ENCODE results near the gene PIGQ. TPM values are rescaled to one million over a fixed set of nuclear protein-coding genes. Genes with fewer than 3 reads are reported as not detected.

Gene PIGQ
- total RNA-seq, 1 experiment from 2014 or later, result 58.0 TPM

- Histone ChIP-seq H3K9me3 (ENCODE audit: control insufficient read depth, low read depth, low read length) (no peaks in the 10 kb centered on the region), H3K9ac (ENCODE audit: extremely low read depth, insufficient read length, low read length) (peak overlapping the region; percentile 78), H3K79me2 (ENCODE audit: insufficient read depth, low read length) (no peaks in the 10 kb centered on the region; the same call in 1 of the 2 replicates), H4K8ac (replicated peaks; ENCODE audit: insufficient read length, low read depth, low read length) (no peak overlapping the region), H4K91ac (ENCODE audit: insufficient read length, low read depth, low read length) (no peak overlapping the region), H2BK120ac (ENCODE audit: low read depth, low read length, poor library complexity, severe bottlenecking) (no peak overlapping the region), H4K5ac (ENCODE audit: insufficient read length, low read depth, low read length) (no peak overlapping the region), H3K4me2 (ENCODE audit: insufficient read depth, insufficient read length, low read length) (peak overlapping the region; percentile 55), H2AFZ (ENCODE audit: low read length) (no peak overlapping the region), H3K27ac (ENCODE audit: insufficient read length, low read depth, low read length) (peak overlapping the region; percentile 14), H4K20me1 (ENCODE audit: control insufficient read depth, insufficient read depth, insufficient read length) (no peaks in the 10 kb centered on the region), H3K4me1 (ENCODE audit: insufficient read depth, low read length) (no peaks in the 10 kb centered on the region), H3K79me1 (ENCODE audit: insufficient read depth, low read depth, low read length, poor library complexity, severe bottlenecking) (peaks cover 3% of the 10 kb centered on the region), H3K4ac (ENCODE audit: low read depth, low read length) (no peak overlapping the region), H3K23me2 (ENCODE audit: insufficient read length, low read depth, low read length, poor library complexity, severe bottlenecking) (peaks cover 5% of the 10 kb centered on the region), H2BK20ac (ENCODE audit: low read depth, low read length, poor library complexity, severe bottlenecking) (no peak overlapping the region), H3K14ac (ENCODE audit: insufficient read depth, low read length) (peak overlapping the region; percentile 99), H2AK5ac (ENCODE audit: insufficient read length, low read length) (no peak overlapping the region), H2BK12ac (ENCODE audit: insufficient read length, low read depth, low read length) (no peak overlapping the region), H3K27me3 (ENCODE audit: insufficient read depth, low read length) (peaks cover 7% of the 10 kb centered on the region; the same call in 1 of the 2 replicates), H3K23ac (ENCODE audit: insufficient read length, low read depth, low read length) (no peak overlapping the region), H2BK15ac (ENCODE audit: low read depth, low read length) (no peak overlapping the region), H3K56ac (ENCODE audit: insufficient read length, low read depth, low read length) (no peak overlapping the region), H2BK5ac (ENCODE audit: insufficient read length, low read length) (no peak overlapping the region), H3K18ac (ENCODE audit: insufficient read length, low read depth, low read length) (peak overlapping the region; percentile 99), H3T11ph (ENCODE audit: low read length) (no peak overlapping the region)
- no CpG with 5 or more reads among the region's 107 CpGs for WGBS (ENCODE audit: extremely low coverage, insufficient read length, low lambda C conversion rate)
- 0 out of 5 replicates have a peak, but pooled peaks cover 0 to 3% of the 10 kb centered on the region in 2 experiments for H3K9me3 Mint-ChIP-seq
- TF ChIP-seq, protein P1, sequence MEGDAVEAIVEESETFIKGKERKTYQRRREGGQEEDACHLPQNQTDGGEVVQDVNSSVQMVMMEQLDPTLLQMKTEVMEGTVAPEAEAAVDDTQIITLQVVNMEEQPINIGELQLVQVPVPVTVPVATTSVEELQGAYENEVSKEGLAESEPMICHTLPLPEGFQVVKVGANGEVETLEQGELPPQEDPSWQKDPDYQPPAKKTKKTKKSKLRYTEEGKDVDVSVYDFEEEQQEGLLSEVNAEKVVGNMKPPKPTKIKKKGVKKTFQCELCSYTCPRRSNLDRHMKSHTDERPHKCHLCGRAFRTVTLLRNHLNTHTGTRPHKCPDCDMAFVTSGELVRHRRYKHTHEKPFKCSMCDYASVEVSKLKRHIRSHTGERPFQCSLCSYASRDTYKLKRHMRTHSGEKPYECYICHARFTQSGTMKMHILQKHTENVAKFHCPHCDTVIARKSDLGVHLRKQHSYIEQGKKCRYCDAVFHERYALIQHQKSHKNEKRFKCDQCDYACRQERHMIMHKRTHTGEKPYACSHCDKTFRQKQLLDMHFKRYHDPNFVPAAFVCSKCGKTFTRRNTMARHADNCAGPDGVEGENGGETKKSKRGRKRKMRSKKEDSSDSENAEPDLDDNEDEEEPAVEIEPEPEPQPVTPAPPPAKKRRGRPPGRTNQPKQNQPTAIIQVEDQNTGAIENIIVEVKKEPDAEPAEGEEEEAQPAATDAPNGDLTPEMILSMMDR (conservative IDR thresholded peaks at IDR 0.05), result no peak
- H3K4me1 Mint-ChIP-seq, result peaks cover 16 to 25% of the 10 kb centered on the region in 2 experiments
- H3K27ac Mint-ChIP-seq, result peak overlapping the region; percentile 99 to 100 (median 100)
- H3K4me3 Mint-ChIP-seq, result peak overlapping the region; percentile 94 to 99
- H3K27me3 Mint-ChIP-seq (ENCODE audit: low read depth), result peaks cover 49% of the 10 kb centered on the region
- peaks cover 0 to 12% (median 7%) of the 10 kb centered on the region in 3 experiments; a peak in 6 of 7 replicates for H3K36me3 Mint-ChIP-seq (ENCODE audit: insufficient read depth in 1 of 3, low read depth in 3 of 3)
- peak; percentile 96 for DNase-seq
Observed at GRCh38 chr16:588889-589657, 19.3 kb downstream of the PIGQ start.
